ENCODE results near the gene EMD. TPM values are rescaled to one million over a fixed set of nuclear protein-coding genes. Genes with fewer than 3 reads are reported as not detected.
"Not testable (repeated sequence)": the region's sequence is repeated elsewhere in the genome, so short reads cannot be mapped to it uniquely, and the experiment has no call there.

EMD gene
- total RNA-seq, 1 experiment from 2014 or later: 87.0 TPM

GRCh38 chrX:154371017-154371788 is 7.9 kb upstream of the EMD start:
- DNase-seq (ENCODE audit: low spot score): peak; percentile 90

GRCh38 chrX:154371789-154372300 is 7.2 kb upstream of the EMD start:
- DNase-seq (ENCODE audit: low spot score): no peak

GRCh38 chrX:154372612-154373022 is 6.5 kb upstream of the EMD start:
- DNase-seq (ENCODE audit: low spot score): no peak

- peak; percentile 92 for DNase-seq (ENCODE audit: low spot score)
Measured at GRCh38 chrX:154373340-154374306, 5.5 kb upstream of the EMD start.

- peak; percentile 54 for DNase-seq (ENCODE audit: low spot score)
Measured at GRCh38 chrX:154374313-154375155, 4.6 kb upstream of the EMD start, which contains the start of gene FLNA. Gene FLNA (minus strand): TSS chrX:154374634. CDS start chrX:154371245, 3,389 bp downstream.

GRCh38 chrX:154375156-154375504 is 4.0 kb upstream of the EMD start:
- DNase-seq (ENCODE audit: low spot score): no peak

GRCh38 chrX:154376774-154377173 is 2.3 kb upstream of the EMD start:
- DNase-seq (ENCODE audit: low spot score): no peak

GRCh38 chrX:154378059-154378798 is 866 bp upstream of the EMD start:
- peak; percentile 73 for DNase-seq (ENCODE audit: low spot score)

GRCh38 chrX:154379569-154379951 is 465 bp downstream of the EMD start:
- no peak for DNase-seq (ENCODE audit: low spot score)

GRCh38 chrX:154380153-154380552 is 1.1 kb downstream of the EMD start:
- no peak for DNase-seq (ENCODE audit: low spot score)

- DNase-seq (ENCODE audit: low spot score): no peak
Measured at GRCh38 chrX:154380787-154381186, 1.7 kb downstream of the EMD start.

- DNase-seq (ENCODE audit: low spot score): no peak
Measured at GRCh38 chrX:154381271-154381670, 2.2 kb downstream of the EMD start.

GRCh38 chrX:154382483-154383069 is 3.5 kb downstream of the EMD start:
- no peak for DNase-seq (ENCODE audit: low spot score)

- no peak for DNase-seq (ENCODE audit: low spot score)
Measured at GRCh38 chrX:154383359-154384283, 4.5 kb downstream of the EMD start.

- no peak for DNase-seq (ENCODE audit: low spot score)
Measured at GRCh38 chrX:154384284-154384892, 5.3 kb downstream of the EMD start.

GRCh38 chrX:154388094-154388493 is 9.0 kb downstream of the EMD start:
- not testable (repeated sequence) for DNase-seq (ENCODE audit: low spot score)

- not testable (repeated sequence) for DNase-seq (ENCODE audit: low spot score)
Measured at GRCh38 chrX:154388649-154389048, 9.6 kb downstream of the EMD start.

Data from HT-29 (cell line).